K562 (cell line): Measurements from ENCODE around the gene GDF9. TPM values are rescaled to one million over a fixed set of nuclear protein-coding genes. Genes with fewer than 3 reads are reported as not detected.

Experiments used
- CREB1 ChIP-seq, 2 experiments: sonication (generic) in 1 of 2; formaldehyde crosslinking in 1 of 2; IDR thresholded peaks; 2 replicates each; pipeline versions ENCODE4 v1.6.1 to v1.8.0; 2012 to 2022; ENCODE audit warnings: inconsistent platforms in 1 of 2, mild to moderate bottlenecking in 1 of 2, missing genetic modification reagents in 1 of 2, moderate library complexity in 1 of 2
- E4F1 ChIP-seq: fragments of 250-450 bp; sonication (Bioruptor Pico); IDR thresholded peaks from 2 replicates; pipeline ENCODE4 v1.5.0; 2021; ENCODE audit warnings: mild to moderate bottlenecking, borderline replicate concordance
- HNRNPLL ChIP-seq: fragments of 200-400 bp; formaldehyde crosslinking; IDR thresholded peaks from 2 replicates; pipeline ENCODE4 v1.6.1; 2017; ENCODE audit warnings: low read length, low read depth, mild to moderate bottlenecking; ENCODE audit not compliant: poor library complexity, severe bottlenecking
- ID3 ChIP-seq, 2 experiments: fragments of 250-450 bp in 1 of 2; fragments of 450-650 bp in 1 of 2; sonication (Bioruptor Pico) in 1 of 2; IDR thresholded peaks; 2 replicates each; pipeline versions ENCODE4 v1.6.1 to v1.8.0; 2016 to 2021; ENCODE audit warnings: mild to moderate bottlenecking in 2 of 2, moderate library complexity in 2 of 2, missing compliant biosample characterization in 1 of 2, missing genetic modification characterization in 1 of 2
- KDM2B ChIP-seq: fragments of 250-450 bp; sonication (Bioruptor Pico); IDR thresholded peaks from 2 replicates; pipeline ENCODE4 v1.8.0; 2021; ENCODE audit warnings: mild to moderate bottlenecking, moderate library complexity
- KLF16 ChIP-seq: IDR thresholded peaks from 2 replicates; pipeline ENCODE4 v1.6.1; 2016; ENCODE audit warnings: antibody characterized with exemption
- MYNN ChIP-seq, 2 experiments: sonication (generic); formaldehyde crosslinking in 1 of 2; IDR thresholded peaks; 2 replicates each; pipeline versions ENCODE4 v1.5.0 to v1.6.1; 2016 to 2020; ENCODE audit warnings: antibody characterized with exemption in 1 of 2, missing genetic modification reagents in 1 of 2
- NFE2L1 ChIP-seq: fragments of 450-650 bp; IDR thresholded peaks from 2 replicates; pipeline ENCODE4 v1.6.1; 2016; ENCODE audit warnings: missing genetic modification characterization, low read depth, mild to moderate bottlenecking, missing compliant biosample characterization, moderate library complexity, borderline replicate concordance
- NRF1 ChIP-seq, 2 experiments: fragments of 450-650 bp; IDR thresholded peaks in 1 of 2; conservative IDR thresholded peaks in 1 of 2; 2 replicates each; pipeline ENCODE4 v1.6.1; 2014; ENCODE audit warnings: mild to moderate bottlenecking in 2 of 2
- TAF1 ChIP-seq: IDR thresholded peaks from 2 replicates; pipeline ENCODE4 v1.6.1; 2011; ENCODE audit warnings: mild to moderate bottlenecking, low read length, moderate library complexity; ENCODE audit not compliant: insufficient read depth, control insufficient read depth, severe bottlenecking; ENCODE audit errors: extremely low read depth
- TBL1XR1 ChIP-seq, 2 experiments: IDR thresholded peaks; 2 replicates each; pipeline ENCODE4 v1.6.1; 2012; ENCODE audit warnings: improper control_type of control experiment in 2 of 2, low read length in 2 of 2, mild to moderate bottlenecking in 1 of 2
- TBP ChIP-seq: optimal IDR thresholded peaks from 2 replicates; pipeline ENCODE3; 2011; ENCODE audit warnings: low read depth, low read length, improper control_type of control experiment
- ZNF134 ChIP-seq: fragments of 250-450 bp; sonication (Bioruptor Pico); conservative IDR thresholded peaks from 2 replicates; pipeline ENCODE4 v1.4.0; 2020
- polyA plus RNA-seq, 8 experiments: library from polyadenylated mRNA; depleted of rRNA in 4 of 8; stranded (reverse) in 5 of 8; unstranded in 3 of 8; fragments of >200 nt; fragmentation: Nextera tagmentation in 2 of 8; fragmentation: Illumina TruSeq in 1 of 8; extraction: Ambion mirVana in 2 of 8; extraction: Trizol in 1 of 8; gene quantifications; 2 replicates each; pipeline versions ENCODE4 v1.2.1 to v1.2.3, GENCODE V29; 2011 to 2014; ENCODE audit warnings: inconsistent platforms in 1 of 8, missing spikeins in 1 of 8
- total RNA-seq, 7 experiments: library from RNA; depleted of rRNA in 6 of 7; stranded (reverse); fragments of >200 nt in 6 of 7; fragmentation: Illumina TruSeq in 2 of 7; extraction: Trizol in 2 of 7; gene quantifications; 2 replicates each; pipeline versions ENCODE4 v1.2.1 to v1.2.3, GENCODE V29; 2011 to 2021; ENCODE audit warnings: low replicate concordance in 1 of 7
- TF ChIP-seq, protein P1 (sequence below): sonication (generic); formaldehyde crosslinking; IDR thresholded peaks from 2 replicates; pipeline ENCODE4 v1.8.0; 2023; ENCODE audit warnings: mild to moderate bottlenecking, missing genetic modification reagents
- TF ChIP-seq, protein P2 (sequence below): fragments of 450-650 bp; IDR thresholded peaks from 2 replicates; pipeline ENCODE4 v1.6.1; 2016; ENCODE audit warnings: antibody characterized with exemption
- TF ChIP-seq, protein P3 (sequence below): fragments of 250-450 bp; sonication (Bioruptor Pico); IDR thresholded peaks from 2 replicates; pipeline ENCODE4 v1.5.0; 2020; ENCODE audit warnings: mild to moderate bottlenecking
- TF ChIP-seq, protein P4 (sequence below): sonication (generic); formaldehyde crosslinking; IDR thresholded peaks from 2 replicates; pipeline ENCODE4 v1.8.0; 2022; ENCODE audit warnings: mild to moderate bottlenecking, missing genetic modification reagents

The GDF9 gene
- total and polyA plus RNA-seq, 9 of the 15 experiments (the other 6 are each of a cell fraction or from before 2014, with no cell fraction given): 0.10 to 0.70 (median 0.20) TPM; not detected in 1

GRCh38 chr5:132829742-132830435 lies 36.4 kb downstream of the GDF9 start (continued):
- TF ChIP-seq ID3 (CRISPR knock-in tag; IDR thresholded peaks at IDR 0.05): no peak
- 0 out of 2 replicates have a peak, but pooled peaks have one; percentile 38 for TF ChIP-seq ID3 (tag; IDR thresholded peaks at IDR 0.05)
- TF ChIP-seq NRF1 (conservative IDR thresholded peaks at IDR 0.05 in 1 of 2, IDR thresholded peaks at IDR 0.05 in 1 of 2): peak; percentile 54 to 67
- TF ChIP-seq ZNF134 (CRISPR knock-in tag): no peak
- TF ChIP-seq, protein P1, sequence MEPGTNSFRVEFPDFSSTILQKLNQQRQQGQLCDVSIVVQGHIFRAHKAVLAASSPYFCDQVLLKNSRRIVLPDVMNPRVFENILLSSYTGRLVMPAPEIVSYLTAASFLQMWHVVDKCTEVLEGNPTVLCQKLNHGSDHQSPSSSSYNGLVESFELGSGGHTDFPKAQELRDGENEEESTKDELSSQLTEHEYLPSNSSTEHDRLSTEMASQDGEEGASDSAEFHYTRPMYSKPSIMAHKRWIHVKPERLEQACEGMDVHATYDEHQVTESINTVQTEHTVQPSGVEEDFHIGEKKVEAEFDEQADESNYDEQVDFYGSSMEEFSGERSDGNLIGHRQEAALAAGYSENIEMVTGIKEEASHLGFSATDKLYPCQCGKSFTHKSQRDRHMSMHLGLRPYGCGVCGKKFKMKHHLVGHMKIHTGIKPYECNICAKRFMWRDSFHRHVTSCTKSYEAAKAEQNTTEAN (CRISPR knock-in tag): no peak
- TF ChIP-seq E4F1: no peak
- peak; percentile 48 for TF ChIP-seq CREB1 (IDR thresholded peaks at IDR 0.05)
- 0 out of 2 replicates have a peak, but pooled peaks have one; percentile 33 for TF ChIP-seq CREB1 (CRISPR knock-in tag; IDR thresholded peaks at IDR 0.05)
- TF ChIP-seq, protein P2, sequence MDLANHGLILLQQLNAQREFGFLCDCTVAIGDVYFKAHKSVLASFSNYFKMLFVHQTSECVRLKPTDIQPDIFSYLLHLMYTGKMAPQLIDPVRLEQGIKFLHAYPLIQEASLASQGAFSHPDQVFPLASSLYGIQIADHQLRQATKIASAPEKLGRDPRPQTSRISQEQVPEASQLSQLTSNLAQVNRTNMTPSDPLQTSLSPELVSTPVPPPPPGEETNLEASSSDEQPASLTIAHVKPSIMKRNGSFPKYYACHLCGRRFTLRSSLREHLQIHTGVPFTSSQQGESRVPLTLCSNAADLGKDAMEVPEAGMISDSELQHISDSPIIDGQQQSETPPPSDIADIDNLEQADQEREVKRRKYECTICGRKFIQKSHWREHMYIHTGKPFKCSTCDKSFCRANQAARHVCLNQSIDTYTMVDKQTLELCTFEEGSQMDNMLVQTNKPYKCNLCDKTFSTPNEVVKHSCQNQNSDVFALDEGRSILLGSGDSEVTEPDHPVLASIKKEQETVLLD: 0 out of 2 replicates have a peak, but pooled peaks have one; percentile 21
- TF ChIP-seq, protein P3, sequence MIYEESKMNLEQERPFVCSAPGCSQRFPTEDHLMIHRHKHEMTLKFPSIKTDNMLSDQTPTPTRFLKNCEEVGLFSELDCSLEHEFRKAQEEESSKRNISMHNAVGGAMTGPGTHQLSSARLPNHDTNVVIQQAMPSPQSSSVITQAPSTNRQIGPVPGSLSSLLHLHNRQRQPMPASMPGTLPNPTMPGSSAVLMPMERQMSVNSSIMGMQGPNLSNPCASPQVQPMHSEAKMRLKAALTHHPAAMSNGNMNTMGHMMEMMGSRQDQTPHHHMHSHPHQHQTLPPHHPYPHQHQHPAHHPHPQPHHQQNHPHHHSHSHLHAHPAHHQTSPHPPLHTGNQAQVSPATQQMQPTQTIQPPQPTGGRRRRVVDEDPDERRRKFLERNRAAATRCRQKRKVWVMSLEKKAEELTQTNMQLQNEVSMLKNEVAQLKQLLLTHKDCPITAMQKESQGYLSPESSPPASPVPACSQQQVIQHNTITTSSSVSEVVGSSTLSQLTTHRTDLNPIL: no peak
- no peak for TF ChIP-seq NFE2L1 (tag)
- peak; percentile 71 for TF ChIP-seq TBP
- TF ChIP-seq KDM2B (CRISPR knock-in tag): 0 out of 2 replicates have a peak, but pooled peaks have one; percentile 11
- TF ChIP-seq KLF16: peak; percentile 54
- TF ChIP-seq MYNN (IDR thresholded peaks at IDR 0.05): no peak
- TF ChIP-seq MYNN (CRISPR knock-in tag; IDR thresholded peaks at IDR 0.05): no peak
- TF ChIP-seq TAF1: peak; percentile 62
- TF ChIP-seq TBL1XR1 (IDR thresholded peaks at IDR 0.05; ENCODE audit: low read length in 2 of 2): no peak
- peak; percentile 84 for TF ChIP-seq HNRNPLL
- TF ChIP-seq, protein P4, sequence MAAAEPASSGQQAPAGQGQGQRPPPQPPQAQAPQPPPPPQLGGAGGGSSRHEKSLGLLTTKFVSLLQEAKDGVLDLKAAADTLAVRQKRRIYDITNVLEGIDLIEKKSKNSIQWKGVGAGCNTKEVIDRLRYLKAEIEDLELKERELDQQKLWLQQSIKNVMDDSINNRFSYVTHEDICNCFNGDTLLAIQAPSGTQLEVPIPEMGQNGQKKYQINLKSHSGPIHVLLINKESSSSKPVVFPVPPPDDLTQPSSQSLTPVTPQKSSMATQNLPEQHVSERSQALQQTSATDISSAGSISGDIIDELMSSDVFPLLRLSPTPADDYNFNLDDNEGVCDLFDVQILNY (CRISPR knock-in tag): 0 out of 2 replicates have a peak, but pooled peaks have one; percentile 88
